ENCODE measurements around the gene ITGB2. TPM values are rescaled to one million over a fixed set of nuclear protein-coding genes. Genes with fewer than 3 reads are reported as not detected.

The ITGB2 gene
- total and polyA plus RNA-seq, 8 donors, result 7.7 to 404 (median 11.2) TPM

DNA sequence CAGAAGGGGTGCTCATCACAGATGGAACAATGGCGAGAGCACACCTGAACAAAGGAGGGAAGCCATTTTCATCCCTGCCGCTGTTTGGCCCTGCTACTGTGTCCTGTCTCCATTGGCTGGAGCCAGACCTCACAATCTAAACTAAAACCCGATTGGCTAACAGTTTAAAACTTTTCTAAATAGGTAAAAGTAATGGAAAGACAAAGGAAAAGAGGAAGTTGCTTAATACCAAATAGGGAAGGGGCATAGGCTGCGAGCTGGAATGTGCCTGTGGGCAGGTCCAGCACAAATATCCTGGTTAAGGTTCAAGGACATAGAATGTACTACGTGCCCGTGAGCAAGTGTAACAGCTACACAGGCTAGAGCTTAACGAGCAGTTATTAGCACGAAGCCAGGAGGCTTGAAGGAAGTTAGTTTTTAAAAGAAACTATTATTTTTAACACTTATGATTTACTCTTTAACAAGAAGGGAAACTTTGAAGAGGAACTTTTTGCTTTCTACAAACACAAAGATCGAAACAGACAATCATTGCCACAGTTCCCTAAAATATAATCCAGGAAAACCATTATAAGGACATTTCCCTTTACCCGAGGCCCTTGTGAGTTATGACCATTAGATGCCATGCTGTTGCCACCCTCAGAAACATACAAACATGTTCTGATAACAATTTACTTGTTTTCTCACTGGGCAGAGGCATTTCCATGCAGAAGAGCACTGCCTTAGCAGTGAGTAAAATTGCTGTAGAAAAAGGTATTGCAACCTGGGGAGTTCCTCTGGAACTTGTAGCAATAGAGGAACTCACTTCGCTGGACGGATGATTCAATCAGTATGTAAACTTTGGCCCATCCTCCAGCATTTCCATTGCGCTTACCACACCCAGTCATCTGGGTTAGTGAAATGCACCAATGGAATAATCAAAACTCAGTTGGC lies 42.4 kb downstream of the ITGB2 start:
- DNase-seq (no peak), ATAC-seq (no peak)
- H3K27ac ChIP-seq, result peak overlapping the region; percentile 60 to 93

DNA sequence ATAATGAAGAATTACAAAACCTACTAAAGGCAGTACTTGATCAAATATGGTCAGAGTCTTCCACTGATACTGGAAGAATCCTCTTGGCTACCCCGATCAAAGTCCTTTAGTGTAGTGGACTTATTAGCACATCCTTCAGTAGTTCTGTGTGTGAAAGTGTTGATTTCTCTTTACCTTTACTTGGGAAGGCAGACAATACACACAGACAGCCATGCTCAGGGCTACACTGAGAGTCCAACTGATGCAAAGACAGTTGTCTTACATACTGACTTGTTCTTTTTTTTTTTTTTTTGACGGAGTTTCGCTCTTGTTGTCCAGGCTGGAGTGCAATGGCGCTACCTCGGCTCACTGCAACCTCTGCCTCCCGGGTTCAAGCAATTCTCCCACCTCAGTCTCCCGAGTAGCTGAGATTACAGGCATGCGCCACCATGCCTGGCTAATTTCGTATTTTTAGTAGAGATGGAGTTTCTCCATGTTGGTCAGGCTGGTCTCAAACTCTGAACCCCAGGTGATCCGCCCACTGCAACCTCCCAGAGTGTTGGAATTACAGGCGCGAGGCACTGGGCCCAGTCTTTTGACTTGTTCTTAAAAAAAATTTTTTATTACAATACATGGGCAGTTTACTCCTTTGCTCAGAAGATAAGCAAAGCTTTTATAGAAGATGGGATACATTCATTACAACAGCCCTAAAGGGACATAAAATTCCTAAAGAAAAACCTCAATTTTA lies 43.7 kb downstream of the ITGB2 start:
- H3K4me1 ChIP-seq, result peaks cover 20 to 79% of the 10 kb centered on the region in 2 donors
- no peaks in the 10 kb centered on the region for H3K36me3 ChIP-seq
- H3K9me3 ChIP-seq, result no peaks in the 10 kb centered on the region
- no peaks in the 10 kb centered on the region for H3K27me3 ChIP-seq
- H3K27ac ChIP-seq, result peak overlapping the region in 1 of 2 donors; percentile 93
- TF ChIP-seq, protein P1, sequence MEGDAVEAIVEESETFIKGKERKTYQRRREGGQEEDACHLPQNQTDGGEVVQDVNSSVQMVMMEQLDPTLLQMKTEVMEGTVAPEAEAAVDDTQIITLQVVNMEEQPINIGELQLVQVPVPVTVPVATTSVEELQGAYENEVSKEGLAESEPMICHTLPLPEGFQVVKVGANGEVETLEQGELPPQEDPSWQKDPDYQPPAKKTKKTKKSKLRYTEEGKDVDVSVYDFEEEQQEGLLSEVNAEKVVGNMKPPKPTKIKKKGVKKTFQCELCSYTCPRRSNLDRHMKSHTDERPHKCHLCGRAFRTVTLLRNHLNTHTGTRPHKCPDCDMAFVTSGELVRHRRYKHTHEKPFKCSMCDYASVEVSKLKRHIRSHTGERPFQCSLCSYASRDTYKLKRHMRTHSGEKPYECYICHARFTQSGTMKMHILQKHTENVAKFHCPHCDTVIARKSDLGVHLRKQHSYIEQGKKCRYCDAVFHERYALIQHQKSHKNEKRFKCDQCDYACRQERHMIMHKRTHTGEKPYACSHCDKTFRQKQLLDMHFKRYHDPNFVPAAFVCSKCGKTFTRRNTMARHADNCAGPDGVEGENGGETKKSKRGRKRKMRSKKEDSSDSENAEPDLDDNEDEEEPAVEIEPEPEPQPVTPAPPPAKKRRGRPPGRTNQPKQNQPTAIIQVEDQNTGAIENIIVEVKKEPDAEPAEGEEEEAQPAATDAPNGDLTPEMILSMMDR (IDR thresholded peaks at IDR 0.05), result no peak
- DNase-seq (no peak), ATAC-seq (no peak)
- no peak overlapping the region for H3K4me3 ChIP-seq
- intact Hi-C loops (cut with DNase I), result no loop called here

More for the DNA sequence above, 42.4 kb downstream of the ITGB2 start:
- intact Hi-C loops (cut with DNase I), result no loop called here
- TF ChIP-seq, protein P1 (IDR thresholded peaks at IDR 0.05), result no peak
- no peak overlapping the region for H3K4me3 ChIP-seq
- H3K36me3 ChIP-seq, result no peaks in the 10 kb centered on the region
- no peaks in the 10 kb centered on the region for H3K27me3 ChIP-seq
- H3K4me1 ChIP-seq, result peaks cover 20 to 86% of the 10 kb centered on the region in 2 donors
- no peaks in the 10 kb centered on the region for H3K9me3 ChIP-seq

DNA sequence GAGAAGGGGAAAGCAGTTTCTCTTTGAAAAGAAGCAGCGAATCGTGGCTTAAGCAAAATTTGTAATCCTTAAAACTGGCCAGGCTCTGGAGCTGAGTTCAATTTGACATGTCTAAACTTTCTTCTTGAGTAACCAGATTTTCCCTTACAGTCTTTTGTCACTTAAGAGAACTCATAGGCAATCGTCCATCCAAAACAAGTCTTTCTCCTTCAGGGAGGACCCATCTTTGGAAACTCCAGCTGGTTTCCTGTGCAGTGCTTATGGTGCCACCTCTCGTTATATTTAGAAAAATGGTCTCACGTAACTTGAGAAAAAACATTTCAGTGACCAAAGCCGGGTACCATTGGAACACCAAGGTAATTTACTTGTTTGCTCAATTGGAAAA lies 45.4 kb downstream of the ITGB2 start:
- TF ChIP-seq, protein P1 (IDR thresholded peaks at IDR 0.05), result no peak
- Histone ChIP-seq H3K36me3 (no peaks in the 10 kb centered on the region), H3K4me3 (peak overlapping the region; percentile 78 to 84), H3K4me1 (peaks cover 28 to 80% of the 10 kb centered on the region in 2 donors), H3K9me3 (no peaks in the 10 kb centered on the region), H3K27me3 (no peaks in the 10 kb centered on the region), H3K27ac (peak overlapping the region; percentile 93 to 98)
- ATAC-seq, result no peak
- intact Hi-C loops (cut with DNase I), result no loop called here
- DNase-seq, result peak in 2 of 4 donors; percentile 10 to 35

DNA sequence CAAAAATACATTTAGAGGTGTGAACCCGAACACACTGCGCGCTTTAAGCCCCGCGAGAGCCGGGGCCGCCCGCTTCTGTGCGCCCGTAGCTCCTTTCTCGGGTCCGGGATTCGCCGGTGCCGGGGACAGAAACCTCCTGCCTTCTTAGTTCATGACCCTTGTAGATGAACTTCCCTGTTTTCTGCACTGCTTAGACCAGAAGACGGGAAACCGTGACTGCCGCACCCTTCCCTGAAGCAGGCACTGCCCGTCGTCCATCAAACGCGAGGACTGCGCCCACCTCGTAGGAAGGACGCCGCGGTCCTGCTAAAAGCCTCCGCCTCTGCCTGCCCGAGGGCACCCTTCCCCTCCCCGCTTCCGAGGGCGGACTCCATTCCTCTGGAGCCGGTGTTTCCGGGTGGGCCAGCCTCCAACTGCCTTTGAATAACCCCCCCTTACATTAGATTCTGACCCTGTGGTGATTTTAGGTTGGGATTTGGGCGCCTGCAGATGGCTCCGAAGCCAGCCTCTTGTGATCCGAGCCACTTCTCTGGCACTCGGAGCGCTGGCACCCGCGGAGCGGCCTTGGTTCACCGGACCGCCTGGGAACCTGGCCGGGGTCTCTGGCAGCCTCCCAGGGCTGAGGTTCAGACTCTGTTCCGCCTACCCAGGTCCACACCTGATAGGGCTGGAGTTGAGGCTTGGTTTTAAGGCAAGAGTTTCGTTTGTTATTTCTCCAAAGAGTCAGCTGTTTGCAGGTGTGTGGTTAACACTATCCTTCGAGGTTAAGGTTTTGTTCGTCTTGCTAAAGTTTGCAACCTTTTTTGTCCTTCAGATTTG lies 46.0 kb downstream of the ITGB2 start:
- Histone ChIP-seq H3K4me3 (peak overlapping the region; percentile 78 to 84), H3K9me3 (no peaks in the 10 kb centered on the region), H3K27me3 (no peaks in the 10 kb centered on the region), H3K36me3 (no peaks in the 10 kb centered on the region), H3K27ac (peak overlapping the region; percentile 93 to 98), H3K4me1 (peaks cover 31 to 80% of the 10 kb centered on the region in 2 donors)
- DNase-seq, result peak; percentile 30 to 90 (median 64)
- intact Hi-C loops (cut with DNase I), result no loop called here
- TF ChIP-seq, protein P1 (IDR thresholded peaks at IDR 0.05), result no peak
- ATAC-seq, result peak; percentile 14

All from left lung (tissue), 10 donors.